Fibroblast of the aortic adventitia (primary cell): ENCODE measurements around the gene ATP2B3. TPM values are rescaled to one million over a fixed set of nuclear protein-coding genes. Genes with fewer than 3 reads are reported as not detected.
A peak's percentile ranks its signal among the peaks of the same experiment; 100 is the strongest.

Experiments used
- DNase-seq: peaks from one replicate; pipeline ENCODE4 v3.0.0-alpha.2; 2010; ENCODE audit warnings: low read depth
- H3K4me3 ChIP-seq: 2 replicates; pipeline ENCODE4 v1.5.1; 2011; ENCODE audit warnings: low read depth, mild to moderate bottlenecking, control low read depth, low read length, moderate library complexity
- CTCF ChIP-seq: IDR thresholded peaks from 2 replicates; pipeline ENCODE4 v1.5.1; 2011; ENCODE audit warnings: mild to moderate bottlenecking, low read length, control low read depth, inconsistent platforms; ENCODE audit not compliant: insufficient read depth
- total RNA-seq: library from RNA; depleted of rRNA; stranded (reverse); fragments of >200 nt; gene quantifications from 2 replicates; pipeline ENCODE4 v1.2.3, GENCODE V29; 2012; ENCODE audit warnings: low replicate concordance

Gene ATP2B3
- not detected in 2 replicates for total RNA-seq

- H3K4me3 ChIP-seq: no peak within 1 kb of the TSS
- TF ChIP-seq CTCF: no peak
- DNase-seq: no peak
Observed at GRCh38 chrX:153517423-153517822, at the start of gene ATP2B3. TSS of gene ATP2B3 (plus strand) at chrX:153517642. CDS start at chrX:153536248, 18,606 bp downstream.

GRCh38 chrX:153468008-153468580 lies 49.3 kb upstream of the ATP2B3 start:
- no peak for DNase-seq
- TF ChIP-seq CTCF: no peak
- no peak overlapping the region for H3K4me3 ChIP-seq

- peak overlapping the region; percentile 72 for H3K4me3 ChIP-seq
- DNase-seq: peak; percentile 12
- peak; percentile 33 for TF ChIP-seq CTCF
Observed at GRCh38 chrX:153469811-153470410, 47.5 kb upstream of the ATP2B3 start.

GRCh38 chrX:153470411-153471363 lies 46.8 kb upstream of the ATP2B3 start, which contains the start of gene HAUS7:
TSS of gene HAUS7 (minus strand) at chrX:153470576. CDS start at chrX:153470557, 19 bp downstream.
- peak; percentile 86 for DNase-seq
- H3K4me3 ChIP-seq: peak within 1 kb of the TSS; percentile 72
- TF ChIP-seq CTCF: peak; percentile 68

- no peak overlapping the region for H3K4me3 ChIP-seq
- DNase-seq: peak; percentile 39
- no peak for TF ChIP-seq CTCF
Observed at GRCh38 chrX:153471663-153472280, 45.7 kb upstream of the ATP2B3 start.

GRCh38 chrX:153473126-153473525 lies 44.3 kb upstream of the ATP2B3 start:
- H3K4me3 ChIP-seq: no peak overlapping the region
- DNase-seq: no peak
- no peak for TF ChIP-seq CTCF
